HCT116 (cell line): ENCODE measurements around the gene SSH2. TPM values are rescaled to one million over a fixed set of nuclear protein-coding genes. Genes with fewer than 3 reads are reported as not detected.

Experiments used
- ATAC-seq: fragments of 200-7000 bp; cut with Tn5 transposase; 2 replicates; pipeline ENCODE4 v1.9.1; 2020; ENCODE audit warnings: mild to moderate bottlenecking, moderate library complexity
- BruUV-seq: library from RNA; stranded (reverse); fragments of 400-500 nt; replicated peaks from 2 replicates; lab custom pipeline; 2021; lab: Mats Ljungman, UMichigan
- CTCF ChIA-PET: fragments of 300-600 bp; sonication (Branson Sonifier 250); formaldehyde crosslinking; loops from one replicate; lab custom pipeline; 2021; ENCODE audit warnings: antibody characterized with exemption; lab: Charles Lee
- POLR2A ChIA-PET: fragments of 300-600, 350-600 bp; sonication (Branson Sonifier 250); formaldehyde crosslinking; loops from one replicate; lab custom pipeline; 2021; ENCODE audit warnings: antibody characterized with exemption; lab: Charles Lee
- RAD21 ChIA-PET, 2 experiments: fragments of 300-600 bp; sonication (Branson Sonifier 250); formaldehyde crosslinking; loops; one replicate each; lab custom pipeline; 2023; ENCODE audit warnings: low total read pairs in 2 of 2; ENCODE audit not compliant: uncharacterized antibody in 2 of 2, unreplicated experiment in 2 of 2, low non-redundant PET in 1 of 2; lab: Charles Lee
- DNase-seq: peaks from one replicate; pipeline ENCODE4 v3.0.0-alpha.2; 2010; ENCODE audit warnings: low read depth, low spot score
- H2AFZ ChIP-seq: fragments of 200-600 bp; shearing (Covaris generic), sonication (generic); 2 replicates; pipeline ENCODE4 v1.6.1; 2017; ENCODE audit warnings: low read depth, mixed run types, mixed read lengths, antibody characterized with exemption, low read length; ENCODE audit not compliant: poor library complexity, severe bottlenecking
- H3K27ac ChIP-seq: 2 replicates; pipeline ENCODE4 v1.5.1; 2012; ENCODE audit warnings: low read depth, low read length
- H3K27me3 ChIP-seq: fragments of 200-600 bp; sonication (generic); 2 replicates; pipeline ENCODE4 v1.6.1; 2016; ENCODE audit warnings: mixed run types, low read length, mixed read lengths; ENCODE audit not compliant: insufficient read depth
- H3K36me3 ChIP-seq, 2 experiments: fragments of 200-500 bp in 1 of 2; fragments of 200-600 bp in 1 of 2; sonication (Bioruptor generic) in 1 of 2; sonication (generic) in 1 of 2; 2 replicates each; pipeline versions ENCODE4 v1.5.1 to v1.6.1; 2014 to 2016; ENCODE audit warnings: low read length in 2 of 2, inconsistent platforms in 1 of 2, mixed read lengths in 1 of 2, mixed run types in 1 of 2; ENCODE audit not compliant: insufficient read depth in 2 of 2, control insufficient read depth in 1 of 2
- H3K4me1 ChIP-seq, 2 experiments: fragments of 200-600 bp in 1 of 2; sonication (generic) in 1 of 2; 2 replicates each; pipeline versions ENCODE4 v1.5.1 to v1.6.1; 2012 to 2017; ENCODE audit warnings: low read length in 2 of 2, inconsistent platforms in 1 of 2, mild to moderate bottlenecking in 1 of 2, mixed read lengths in 1 of 2, mixed run types in 1 of 2, moderate library complexity in 1 of 2; ENCODE audit not compliant: insufficient read depth in 2 of 2, control insufficient read depth in 1 of 2
- H3K4me2 ChIP-seq: fragments of 200-600 bp; sonication (generic); 2 replicates; pipeline ENCODE4 v1.6.1; 2017; ENCODE audit warnings: mixed run types, low read length, mixed read lengths
- H3K4me3 ChIP-seq, 2 experiments: fragments of 200-600 bp in 1 of 2; sonication (generic) in 1 of 2; replicated peaks in 1 of 2; 2 replicates each; pipeline ENCODE4 v1.5.1; 2011 to 2016; ENCODE audit warnings: low read length in 2 of 2, control low read depth in 1 of 2, low read depth in 1 of 2, mild to moderate bottlenecking in 1 of 2, mixed read lengths in 1 of 2, mixed run types in 1 of 2
- H3K79me2 ChIP-seq: fragments of 200-600 bp; sonication (generic); 2 replicates; pipeline ENCODE4 v1.6.1; 2017; ENCODE audit warnings: mild to moderate bottlenecking, mixed run types, low read length, moderate library complexity, mixed read lengths; ENCODE audit not compliant: insufficient read depth
- H3K9ac ChIP-seq: fragments of 200-600 bp; sonication (generic); 2 replicates; pipeline ENCODE4 v1.6.1; 2016; ENCODE audit warnings: low read length, mixed read lengths
- H3K9me2 ChIP-seq: fragments of 200-600 bp; sonication (generic), shearing (Covaris generic); 2 replicates; pipeline ENCODE4 v1.6.1; 2017; ENCODE audit warnings: mixed run types, mild to moderate bottlenecking, moderate library complexity; ENCODE audit not compliant: insufficient read depth
- H3K9me3 ChIP-seq, 2 experiments: fragments of 200-500 bp in 1 of 2; fragments of 200-600 bp in 1 of 2; sonication (Bioruptor generic) in 1 of 2; sonication (generic) in 1 of 2; 2 replicates each; pipeline ENCODE4 v1.6.1; 2014 to 2017; ENCODE audit warnings: low read length in 2 of 2, mixed read lengths in 2 of 2, inconsistent platforms in 1 of 2, low read depth in 1 of 2, mild to moderate bottlenecking in 1 of 2, mixed run types in 1 of 2, moderate library complexity in 1 of 2; ENCODE audit not compliant: control insufficient read depth in 1 of 2, insufficient read depth in 1 of 2
- H4K20me1 ChIP-seq: fragments of 200-600 bp; sonication (generic), shearing (Covaris generic); 2 replicates; pipeline ENCODE4 v1.6.1; 2017; ENCODE audit warnings: mixed run types, mild to moderate bottlenecking, moderate library complexity; ENCODE audit not compliant: insufficient read depth
- EGR1 ChIP-seq: IDR thresholded peaks from 2 replicates; pipeline ENCODE4 v1.6.1; 2012; ENCODE audit warnings: low read depth
- EZH2phosphoT487 ChIP-seq: fragments of 200-600 bp; IDR thresholded peaks from 2 replicates; pipeline ENCODE4 v1.6.1; 2018; ENCODE audit warnings: antibody characterized with exemption, borderline replicate concordance
- FOSL1 ChIP-seq: IDR thresholded peaks from 2 replicates; pipeline ENCODE4 v1.6.1; 2012; ENCODE audit warnings: low read depth
- JUND ChIP-seq: IDR thresholded peaks from 2 replicates; pipeline ENCODE4 v1.6.1; 2012
- POLR2AphosphoS5 ChIP-seq: IDR thresholded peaks from 2 replicates; pipeline ENCODE4 v1.6.1; 2011; ENCODE audit warnings: mild to moderate bottlenecking, low read depth, low read length, moderate library complexity
- REST ChIP-seq: IDR thresholded peaks from 2 replicates; pipeline ENCODE4 v1.6.1; 2012; ENCODE audit warnings: low read depth
- TCF7L2 ChIP-seq: IDR thresholded peaks from 2 replicates; pipeline ENCODE4 v1.7.0; 2011; ENCODE audit warnings: borderline replicate concordance, inconsistent platforms; ENCODE audit not compliant: insufficient read depth, insufficient read length; ENCODE audit errors: extremely low read depth
- YY1 ChIP-seq: IDR thresholded peaks from 2 replicates; pipeline ENCODE4 v1.6.1; 2011; ENCODE audit warnings: low read length, low read depth, moderate library complexity, mild to moderate bottlenecking; ENCODE audit not compliant: insufficient replicate concordance; ENCODE audit errors: extremely low read depth
- ZFX ChIP-seq: fragments of 450-650 bp; IDR thresholded peaks from 2 replicates; pipeline ENCODE4 v1.6.1; 2017
- ZNF274 ChIP-seq: fragments of 200-500 bp; sonication (Bioruptor generic); IDR thresholded peaks from 2 replicates; pipeline ENCODE4 v1.6.1; 2014; ENCODE audit warnings: mild to moderate bottlenecking, low read depth, low read length, inconsistent platforms
- intact Hi-C: fragments of 100-400 bp; cut with micrococcal nuclease; formaldehyde crosslinking; loops from 2 replicates; pipeline ENCODE4 v1.10.0; 2022
- total RNA-seq: library from RNA; stranded (reverse); gene quantifications from one replicate; pipeline ENCODE4 v1.2.1, GENCODE V29; 2021; ENCODE audit not compliant: unreplicated experiment
- TF ChIP-seq, protein P1 (sequence below), 3 experiments: fragments of 200-600 bp in 1 of 3; sonication (generic) in 1 of 3; IDR thresholded peaks in 2 of 3; conservative IDR thresholded peaks in 1 of 3; 2 replicates each; pipeline ENCODE4 v1.5.1; 2012 to 2017; ENCODE audit warnings: low read depth in 2 of 3, low read length in 2 of 3, antibody characterized with exemption in 1 of 3, borderline replicate concordance in 1 of 3, control low read depth in 1 of 3, mild to moderate bottlenecking in 1 of 3, mixed read lengths in 1 of 3, mixed run types in 1 of 3, moderate library complexity in 1 of 3; ENCODE audit not compliant: insufficient read depth in 1 of 3
- TF ChIP-seq, protein P2 (sequence below): IDR thresholded peaks from 2 replicates; pipeline ENCODE4 v1.6.1; 2011; ENCODE audit warnings: mild to moderate bottlenecking, low read length, moderate library complexity; ENCODE audit not compliant: insufficient replicate concordance; ENCODE audit errors: extremely low read depth

Gene SSH2
- total RNA-seq, 1 experiment from 2014 or later: 17.0 TPM

DNA sequence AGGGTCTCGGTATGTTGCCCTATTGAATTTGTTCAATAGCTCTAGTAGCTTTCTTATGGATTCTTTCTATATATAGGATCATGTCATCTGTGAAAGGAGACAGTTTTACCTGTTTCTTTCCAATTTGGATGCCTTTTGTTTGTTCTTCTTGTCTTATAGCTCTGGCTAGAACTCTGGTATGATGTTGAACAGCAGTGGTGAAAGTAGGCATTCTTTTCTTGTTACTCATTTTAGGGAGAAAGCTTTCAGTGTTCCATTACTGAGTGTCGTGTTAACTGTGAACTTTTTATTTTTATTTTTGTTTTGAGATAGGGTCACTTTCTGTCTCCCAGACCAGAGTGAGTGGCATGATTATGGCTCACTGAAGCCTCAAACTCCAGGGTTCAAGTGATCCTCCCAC, 32.6 kb upstream of the SSH2 start (continued):
- TF ChIP-seq REST: no peak
- TF ChIP-seq, protein P1, sequence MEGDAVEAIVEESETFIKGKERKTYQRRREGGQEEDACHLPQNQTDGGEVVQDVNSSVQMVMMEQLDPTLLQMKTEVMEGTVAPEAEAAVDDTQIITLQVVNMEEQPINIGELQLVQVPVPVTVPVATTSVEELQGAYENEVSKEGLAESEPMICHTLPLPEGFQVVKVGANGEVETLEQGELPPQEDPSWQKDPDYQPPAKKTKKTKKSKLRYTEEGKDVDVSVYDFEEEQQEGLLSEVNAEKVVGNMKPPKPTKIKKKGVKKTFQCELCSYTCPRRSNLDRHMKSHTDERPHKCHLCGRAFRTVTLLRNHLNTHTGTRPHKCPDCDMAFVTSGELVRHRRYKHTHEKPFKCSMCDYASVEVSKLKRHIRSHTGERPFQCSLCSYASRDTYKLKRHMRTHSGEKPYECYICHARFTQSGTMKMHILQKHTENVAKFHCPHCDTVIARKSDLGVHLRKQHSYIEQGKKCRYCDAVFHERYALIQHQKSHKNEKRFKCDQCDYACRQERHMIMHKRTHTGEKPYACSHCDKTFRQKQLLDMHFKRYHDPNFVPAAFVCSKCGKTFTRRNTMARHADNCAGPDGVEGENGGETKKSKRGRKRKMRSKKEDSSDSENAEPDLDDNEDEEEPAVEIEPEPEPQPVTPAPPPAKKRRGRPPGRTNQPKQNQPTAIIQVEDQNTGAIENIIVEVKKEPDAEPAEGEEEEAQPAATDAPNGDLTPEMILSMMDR (IDR thresholded peaks at IDR 0.05 in 2 of 3, conservative IDR thresholded peaks at IDR 0.05 in 1 of 3; ENCODE audit: borderline replicate concordance in 1 of 3, insufficient read depth in 1 of 3, low read depth in 2 of 3, low read length in 2 of 3): no peak
- TF ChIP-seq, all 23 proteins: peak for 0

DNA sequence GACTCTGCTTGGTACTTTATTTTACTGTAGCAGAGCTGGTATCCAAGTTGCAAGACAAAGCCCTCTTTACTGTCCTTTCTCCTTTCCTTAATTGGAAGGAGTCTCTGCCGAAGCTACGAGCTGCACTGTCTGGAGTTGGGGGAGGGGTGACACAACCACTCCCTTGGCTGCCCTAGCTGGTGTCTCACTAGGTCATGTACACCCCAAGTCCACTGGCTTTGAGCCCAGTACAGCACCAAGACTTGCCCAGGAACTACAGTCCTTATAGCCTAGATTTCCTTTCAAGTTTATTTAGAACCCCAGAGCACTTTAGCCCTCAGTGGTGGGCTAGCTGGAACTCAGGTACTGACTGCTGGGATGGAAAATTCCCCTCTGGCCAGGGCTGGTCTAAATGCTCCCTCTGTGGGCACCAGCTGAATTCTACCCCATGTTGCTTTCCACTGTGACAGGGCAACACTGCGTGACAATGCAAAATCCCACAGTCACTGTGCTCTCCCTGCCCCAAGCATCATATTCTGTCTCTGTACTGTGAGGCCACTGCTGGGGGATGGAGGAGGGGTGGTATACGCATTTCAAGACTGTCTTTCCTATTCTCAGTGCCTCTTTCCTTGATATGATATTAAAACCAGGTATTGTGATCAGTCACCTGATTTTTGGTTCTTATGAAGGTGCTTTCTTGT, 29.8 kb upstream of the SSH2 start:
- H3K36me3 ChIP-seq: no peaks in the 10 kb centered on the region
- BruUV-seq: no TSS peak
- intact Hi-C loops: no loop called here
- H3K4me3 ChIP-seq: no peak overlapping the region
- no peaks in the 10 kb centered on the region for H4K20me1 ChIP-seq
- H3K79me2 ChIP-seq: no peaks in the 10 kb centered on the region
- no peak overlapping the region for H3K9ac ChIP-seq
- ATAC-seq (no peak), DNase-seq (no peak)
- H2AFZ ChIP-seq: no peak overlapping the region
- no peak overlapping the region for H3K27ac ChIP-seq
- ChIA-PET POLR2A (no interaction called here), CTCF (no interaction called here), RAD21 (no interaction called here)
- H3K4me1 ChIP-seq: no peaks in the 10 kb centered on the region
- H3K4me2 ChIP-seq: no peak overlapping the region
- no peaks in the 10 kb centered on the region for H3K27me3 ChIP-seq
- H3K9me3 ChIP-seq: no peaks in the 10 kb centered on the region
- no peaks in the 10 kb centered on the region for H3K9me2 ChIP-seq
- TF ChIP-seq YY1: no peak
- TF ChIP-seq POLR2AphosphoS5: no peak
- TF ChIP-seq ZFX: no peak
- TF ChIP-seq, protein P2, sequence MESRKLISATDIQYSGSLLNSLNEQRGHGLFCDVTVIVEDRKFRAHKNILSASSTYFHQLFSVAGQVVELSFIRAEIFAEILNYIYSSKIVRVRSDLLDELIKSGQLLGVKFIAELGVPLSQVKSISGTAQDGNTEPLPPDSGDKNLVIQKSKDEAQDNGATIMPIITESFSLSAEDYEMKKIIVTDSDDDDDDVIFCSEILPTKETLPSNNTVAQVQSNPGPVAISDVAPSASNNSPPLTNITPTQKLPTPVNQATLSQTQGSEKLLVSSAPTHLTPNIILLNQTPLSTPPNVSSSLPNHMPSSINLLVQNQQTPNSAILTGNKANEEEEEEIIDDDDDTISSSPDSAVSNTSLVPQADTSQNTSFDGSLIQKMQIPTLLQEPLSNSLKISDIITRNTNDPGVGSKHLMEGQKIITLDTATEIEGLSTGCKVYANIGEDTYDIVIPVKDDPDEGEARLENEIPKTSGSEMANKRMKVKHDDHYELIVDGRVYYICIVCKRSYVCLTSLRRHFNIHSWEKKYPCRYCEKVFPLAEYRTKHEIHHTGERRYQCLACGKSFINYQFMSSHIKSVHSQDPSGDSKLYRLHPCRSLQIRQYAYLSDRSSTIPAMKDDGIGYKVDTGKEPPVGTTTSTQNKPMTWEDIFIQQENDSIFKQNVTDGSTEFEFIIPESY: no peak
- TF ChIP-seq ZNF274: no peak
- no peak for TF ChIP-seq FOSL1
- TF ChIP-seq TCF7L2: no peak
- TF ChIP-seq EZH2phosphoT487: no peak
- TF ChIP-seq, protein P1 (IDR thresholded peaks at IDR 0.05 in 2 of 3, conservative IDR thresholded peaks at IDR 0.05 in 1 of 3; ENCODE audit: borderline replicate concordance in 1 of 3, insufficient read depth in 1 of 3, low read depth in 2 of 3, low read length in 2 of 3): no peak
- no peak for TF ChIP-seq EGR1
- TF ChIP-seq JUND: no peak
